Endometrial microvascular endothelial cells (primary cell): Measurements from ENCODE around the gene MDK. TPM values are rescaled to one million over a fixed set of nuclear protein-coding genes. Genes with fewer than 3 reads are reported as not detected.

Experiments used
- in situ Hi-C: cut with HindIII; loops from 2 replicates; pipeline ENCODE4 v1.10.0; 2017; ENCODE audit warnings: low sequenced_read_pairs, low pct_unique_long_range_greater_than_20kb; ENCODE audit errors: inconsistent ontology term
- total RNA-seq: library from RNA; depleted of rRNA; stranded (reverse); fragments of >200 nt; gene quantifications from one replicate; pipeline ENCODE4 v1.2.3, GENCODE V29; 2015; ENCODE audit errors: inconsistent ontology term

The MDK gene
- total RNA-seq, 1 donor from 2014 or later = 93.8 TPM

GRCh38 chr11:46345881-46346484 lies 35.5 kb upstream of the MDK start:
- in situ Hi-C loops = no loop called here

- in situ Hi-C loops = no loop called here
Observed at GRCh38 chr11:46346886-46347636, 34.4 kb upstream of the MDK start, which contains the start of gene DGKZ. DGKZ (plus strand) TSS chr11:46347463; CDS start chr11:46347660, 197 bp downstream.

- in situ Hi-C loops = no loop called here
Observed at GRCh38 chr11:46347637-46348311, 33.7 kb upstream of the MDK start.

GRCh38 chr11:46348566-46349401 lies 32.7 kb upstream of the MDK start:
- in situ Hi-C loops = no loop called here

- in situ Hi-C loops = no loop called here
Observed at GRCh38 chr11:46350695-46351094, 30.8 kb upstream of the MDK start.

GRCh38 chr11:46351148-46351547 lies 30.3 kb upstream of the MDK start:
- in situ Hi-C loops = no loop called here

- in situ Hi-C loops = no loop called here
Observed at GRCh38 chr11:46351606-46352005, 29.9 kb upstream of the MDK start.

- in situ Hi-C loops = no loop called here
Observed at GRCh38 chr11:46352063-46352841, 29.2 kb upstream of the MDK start.

- in situ Hi-C loops = no loop called here
Observed at GRCh38 chr11:46353698-46354097, 27.8 kb upstream of the MDK start.

- in situ Hi-C loops = no loop called here
Observed at GRCh38 chr11:46356924-46357482, 24.5 kb upstream of the MDK start.

GRCh38 chr11:46357483-46357936 lies 24.0 kb upstream of the MDK start:
- in situ Hi-C loops = no loop called here

- in situ Hi-C loops = no loop called here
Observed at GRCh38 chr11:46359953-46360352, 21.5 kb upstream of the MDK start.

- in situ Hi-C loops = no loop called here
Observed at GRCh38 chr11:46360878-46361277, 20.6 kb upstream of the MDK start.

- in situ Hi-C loops = no loop called here
Observed at GRCh38 chr11:46361283-46362155, 19.9 kb upstream of the MDK start.

- in situ Hi-C loops = no loop called here
Observed at GRCh38 chr11:46362156-46363030, 19.1 kb upstream of the MDK start.

- in situ Hi-C loops = no loop called here
Observed at GRCh38 chr11:46363031-46363407, 18.4 kb upstream of the MDK start.
